Smooth muscle cell (in vitro differentiated cells): Measurements from ENCODE around the gene ELF2. TPM values are rescaled to one million over a fixed set of nuclear protein-coding genes. Genes with fewer than 3 reads are reported as not detected.

Experiments
- DNase-seq: peaks from one replicate; lab custom pipeline; 2025; ENCODE audit not compliant: unreplicated experiment; lab: John Stamatoyannopoulos, UW
- H2AFZ ChIP-seq: fragments of 200-600 bp; sonication (generic); 2 replicates; pipeline ENCODE4 v1.6.0; 2016; ENCODE audit warnings: antibody characterized with exemption, low read depth, mild to moderate bottlenecking
- H3F3A ChIP-seq: fragments of 200-600 bp; sonication (generic); 2 replicates; pipeline ENCODE4 v1.6.0; 2017; ENCODE audit warnings: antibody characterized with exemption, low read depth
- H3K27ac ChIP-seq: fragments of 200-600 bp; sonication (generic); 2 replicates; pipeline ENCODE4 v1.5.1; 2016; ENCODE audit warnings: low read depth, mild to moderate bottlenecking
- H3K27me3 ChIP-seq: fragments of 200-600 bp; sonication (generic); 2 replicates; pipeline ENCODE4 v1.6.1; 2016; ENCODE audit warnings: low read depth, mild to moderate bottlenecking
- H3K36me3 ChIP-seq: fragments of 200-600 bp; sonication (generic); 2 replicates; pipeline ENCODE4 v1.5.1; 2016; ENCODE audit warnings: low read depth
- H3K4me1 ChIP-seq: fragments of 200-600 bp; sonication (generic); 2 replicates; pipeline ENCODE4 v1.5.1; 2016; ENCODE audit warnings: low read depth
- H3K4me2 ChIP-seq: fragments of 200-600 bp; sonication (generic); 2 replicates; pipeline ENCODE4 v1.6.0; 2016; ENCODE audit warnings: mild to moderate bottlenecking
- H3K4me3 ChIP-seq: fragments of 200-600 bp; sonication (generic); 2 replicates; pipeline ENCODE4 v1.5.1; 2016; ENCODE audit warnings: mild to moderate bottlenecking
- H3K79me2 ChIP-seq: fragments of 200-600 bp; sonication (generic); 2 replicates; pipeline ENCODE4 v1.6.0; 2016; ENCODE audit warnings: low read depth, mild to moderate bottlenecking
- H3K9ac ChIP-seq: fragments of 200-600 bp; sonication (generic); 2 replicates; pipeline ENCODE4 v1.6.0; 2016; ENCODE audit warnings: low read depth
- H3K9me3 ChIP-seq: fragments of 200-600 bp; sonication (generic); replicated peaks from 2 replicates; pipeline ENCODE4 v1.5.1; 2016; ENCODE audit warnings: low read depth
- H4K20me1 ChIP-seq: fragments of 200-600 bp; sonication (generic); 2 replicates; pipeline ENCODE4 v1.6.0; 2016; ENCODE audit warnings: low read depth
- WGBS: methylation state at CpG from one replicate; pipeline ENCODE4 v1.1.7; 2016; ENCODE audit warnings: low lambda C conversion rate; 5-methylcytosine and 5-hydroxymethylcytosine counted together
- polyA plus RNA-seq: library from polyadenylated mRNA; unstranded; fragments of >200 nt; fragmentation: Nextera tagmentation; extraction: Ambion mirVana; gene quantifications from 2 replicates; pipeline ENCODE4 v1.2.1, GENCODE V29; 2016
- total RNA-seq: library from RNA; depleted of rRNA; stranded (reverse); fragments of >200 nt; gene quantifications from 2 replicates; pipeline ENCODE4 v1.2.3, GENCODE V29; 2014
- TF ChIP-seq, protein P1 (sequence below): fragments of 200-600 bp; sonication (generic); IDR thresholded peaks from 2 replicates; pipeline ENCODE4 v1.5.1; 2017; ENCODE audit warnings: borderline replicate concordance, mild to moderate bottlenecking, antibody characterized with exemption; ENCODE audit not compliant: insufficient read depth, poor library complexity, severe bottlenecking

ELF2 gene
- total and polyA plus RNA-seq, 2 experiments from 2014 or later, result 26.1 to 37.2 TPM

DNA sequence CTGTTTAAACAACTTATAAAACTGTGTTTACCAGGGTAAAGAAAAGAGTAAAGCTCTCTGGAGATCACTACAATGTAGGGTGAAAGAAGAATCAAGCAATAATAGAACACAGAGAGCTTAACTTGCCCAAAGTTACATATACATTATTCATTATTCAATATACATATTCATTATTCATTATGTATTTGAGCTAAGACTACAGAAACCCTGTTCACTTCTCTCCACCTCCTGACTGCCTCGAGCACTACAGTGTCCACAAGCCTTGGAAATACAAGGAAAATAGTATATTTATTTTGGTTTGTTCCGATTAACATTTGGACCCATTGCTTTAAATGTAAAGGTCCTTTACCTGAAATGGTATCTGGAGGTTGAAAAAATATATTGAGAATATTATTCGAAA lies 35.9 kb upstream of the ELF2 start:
- H3K27ac ChIP-seq, result no peak overlapping the region
- H3K4me3 ChIP-seq, result no peak overlapping the region
- H3K79me2 ChIP-seq, result no peaks in the 10 kb centered on the region
- no peak overlapping the region for H3K4me2 ChIP-seq
- H3K27me3 ChIP-seq, result no peaks in the 10 kb centered on the region
- H3K9ac ChIP-seq, result no peak overlapping the region
- H4K20me1 ChIP-seq, result no peaks in the 10 kb centered on the region
- H3F3A ChIP-seq, result no peaks in the 10 kb centered on the region
- TF ChIP-seq, protein P1, sequence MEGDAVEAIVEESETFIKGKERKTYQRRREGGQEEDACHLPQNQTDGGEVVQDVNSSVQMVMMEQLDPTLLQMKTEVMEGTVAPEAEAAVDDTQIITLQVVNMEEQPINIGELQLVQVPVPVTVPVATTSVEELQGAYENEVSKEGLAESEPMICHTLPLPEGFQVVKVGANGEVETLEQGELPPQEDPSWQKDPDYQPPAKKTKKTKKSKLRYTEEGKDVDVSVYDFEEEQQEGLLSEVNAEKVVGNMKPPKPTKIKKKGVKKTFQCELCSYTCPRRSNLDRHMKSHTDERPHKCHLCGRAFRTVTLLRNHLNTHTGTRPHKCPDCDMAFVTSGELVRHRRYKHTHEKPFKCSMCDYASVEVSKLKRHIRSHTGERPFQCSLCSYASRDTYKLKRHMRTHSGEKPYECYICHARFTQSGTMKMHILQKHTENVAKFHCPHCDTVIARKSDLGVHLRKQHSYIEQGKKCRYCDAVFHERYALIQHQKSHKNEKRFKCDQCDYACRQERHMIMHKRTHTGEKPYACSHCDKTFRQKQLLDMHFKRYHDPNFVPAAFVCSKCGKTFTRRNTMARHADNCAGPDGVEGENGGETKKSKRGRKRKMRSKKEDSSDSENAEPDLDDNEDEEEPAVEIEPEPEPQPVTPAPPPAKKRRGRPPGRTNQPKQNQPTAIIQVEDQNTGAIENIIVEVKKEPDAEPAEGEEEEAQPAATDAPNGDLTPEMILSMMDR, result no peak
- H3K9me3 ChIP-seq, result no peaks in the 10 kb centered on the region
- H3K4me1 ChIP-seq, result no peaks in the 10 kb centered on the region
- no peaks in the 10 kb centered on the region for H3K36me3 ChIP-seq
- 91% methylated on average over 3 of the region's 3 CpGs for WGBS
- DNase-seq, result no peak
- no peak overlapping the region for H2AFZ ChIP-seq

DNA sequence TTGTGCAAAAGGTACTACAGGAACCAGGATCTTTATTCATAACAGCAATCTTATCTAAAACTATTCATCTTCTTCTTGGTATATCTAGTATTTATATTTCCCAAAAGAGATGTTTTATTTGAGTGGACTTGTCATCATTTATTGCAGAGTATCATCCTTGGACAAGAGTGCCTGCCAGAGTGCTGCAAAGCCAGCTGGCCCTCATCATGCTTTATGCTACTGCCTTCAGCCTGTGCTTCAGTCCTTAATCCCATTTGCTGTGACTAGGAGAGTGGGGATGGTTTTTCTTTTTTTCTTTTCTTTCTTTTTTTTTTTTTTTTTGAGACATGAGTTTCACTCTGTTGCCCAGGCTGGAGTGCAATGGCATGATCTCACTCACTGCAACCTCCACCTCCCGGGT lies 33.5 kb upstream of the ELF2 start:
- no peaks in the 10 kb centered on the region for H3K79me2 ChIP-seq
- no peaks in the 10 kb centered on the region for H4K20me1 ChIP-seq
- H3K4me3 ChIP-seq, result no peak overlapping the region
- 100% methylated on average over 1 of the region's 1 CpG for WGBS
- no peaks in the 10 kb centered on the region for H3K27me3 ChIP-seq
- no peaks in the 10 kb centered on the region for H3F3A ChIP-seq
- TF ChIP-seq, protein P1, result no peak
- no peak for DNase-seq
- H3K4me1 ChIP-seq, result no peaks in the 10 kb centered on the region
- H3K27ac ChIP-seq, result no peak overlapping the region
- H3K9me3 ChIP-seq, result no peaks in the 10 kb centered on the region
- no peak overlapping the region for H3K4me2 ChIP-seq
- no peaks in the 10 kb centered on the region for H3K36me3 ChIP-seq
- no peak overlapping the region for H3K9ac ChIP-seq
- no peak overlapping the region for H2AFZ ChIP-seq

DNA sequence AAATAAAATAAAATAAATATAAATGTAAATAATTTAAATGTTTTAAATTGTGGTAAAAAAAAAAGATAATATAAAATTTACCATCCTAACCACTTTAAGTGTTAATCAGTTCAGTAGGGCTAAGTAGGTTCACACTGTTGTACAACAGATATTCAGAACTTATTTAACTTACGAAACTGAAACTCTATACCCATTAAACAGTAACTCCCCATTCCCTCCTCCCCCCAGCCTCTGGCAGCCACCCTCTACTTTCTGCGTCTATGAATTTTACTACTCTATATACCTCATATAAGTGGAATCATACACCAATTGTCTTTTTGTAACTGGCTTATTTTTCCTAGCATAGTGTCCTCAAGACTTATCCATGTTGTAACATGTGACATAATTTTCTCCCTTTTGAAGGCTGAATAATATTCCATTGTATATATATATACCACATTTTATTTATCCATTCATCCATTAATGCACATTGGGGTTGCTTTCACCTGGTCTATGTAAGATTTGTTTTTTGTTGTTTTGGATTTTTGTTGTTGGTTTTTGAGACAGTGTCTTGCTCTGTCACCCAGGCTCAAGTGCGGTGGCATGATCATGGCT lies 32.5 kb upstream of the ELF2 start:
- Histone ChIP-seq H3K4me3 (no peak overlapping the region), H3K27ac (no peak overlapping the region), H3K27me3 (no peaks in the 10 kb centered on the region), H3K79me2 (no peaks in the 10 kb centered on the region), H4K20me1 (no peaks in the 10 kb centered on the region), H3K9me3 (no peaks in the 10 kb centered on the region), H3K4me1 (no peaks in the 10 kb centered on the region), H3K9ac (no peak overlapping the region), H3K36me3 (no peaks in the 10 kb centered on the region), H3K4me2 (no peak overlapping the region), H3F3A (no peaks in the 10 kb centered on the region), H2AFZ (no peak overlapping the region)
- DNase-seq, result no peak
- TF ChIP-seq, protein P1, result no peak
- 95% methylated on average over 3 of the region's 3 CpGs for WGBS

DNA sequence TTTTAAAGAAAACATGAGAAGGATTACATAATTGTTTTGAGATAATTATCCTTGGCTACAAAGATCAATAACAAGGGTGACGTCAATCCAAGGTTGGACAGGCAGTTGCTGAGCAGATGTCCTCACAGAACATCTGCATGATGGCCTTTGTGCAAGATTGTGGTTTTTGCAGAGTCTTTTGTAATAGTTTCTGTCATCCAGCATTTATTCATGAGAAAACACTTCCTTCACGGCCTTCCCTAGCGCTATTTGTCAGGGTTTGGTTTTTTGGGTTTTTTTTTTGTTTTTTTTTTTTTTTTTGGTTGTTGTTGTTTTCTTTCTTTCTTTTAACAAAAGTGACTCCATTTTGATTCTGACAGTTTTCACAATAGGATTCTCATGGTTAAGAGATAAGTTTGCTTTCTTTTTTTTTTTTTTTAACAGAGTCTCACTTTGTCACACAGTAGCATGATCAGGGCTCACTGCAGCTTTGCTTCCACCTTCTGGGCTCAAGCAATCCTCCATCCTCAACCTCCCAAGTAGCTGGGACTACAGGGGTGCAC lies 31.5 kb upstream of the ELF2 start:
- H3K79me2 ChIP-seq, result no peaks in the 10 kb centered on the region
- no peaks in the 10 kb centered on the region for H4K20me1 ChIP-seq
- TF ChIP-seq, protein P1, result no peak
- H3K4me3 ChIP-seq, result no peak overlapping the region
- H3K9me3 ChIP-seq, result no peaks in the 10 kb centered on the region
- H3K27ac ChIP-seq, result no peak overlapping the region
- no peak overlapping the region for H3K9ac ChIP-seq
- 81% methylated on average over 3 of the region's 3 CpGs for WGBS
- H3K27me3 ChIP-seq, result no peaks in the 10 kb centered on the region
- no peaks in the 10 kb centered on the region for H3F3A ChIP-seq
- no peak overlapping the region for H3K4me2 ChIP-seq
- no peaks in the 10 kb centered on the region for H3K4me1 ChIP-seq
- no peaks in the 10 kb centered on the region for H3K36me3 ChIP-seq
- no peak for DNase-seq
- H2AFZ ChIP-seq, result no peak overlapping the region
